ENCODE results near the gene PRR5L.

The PRR5L gene

DNA sequence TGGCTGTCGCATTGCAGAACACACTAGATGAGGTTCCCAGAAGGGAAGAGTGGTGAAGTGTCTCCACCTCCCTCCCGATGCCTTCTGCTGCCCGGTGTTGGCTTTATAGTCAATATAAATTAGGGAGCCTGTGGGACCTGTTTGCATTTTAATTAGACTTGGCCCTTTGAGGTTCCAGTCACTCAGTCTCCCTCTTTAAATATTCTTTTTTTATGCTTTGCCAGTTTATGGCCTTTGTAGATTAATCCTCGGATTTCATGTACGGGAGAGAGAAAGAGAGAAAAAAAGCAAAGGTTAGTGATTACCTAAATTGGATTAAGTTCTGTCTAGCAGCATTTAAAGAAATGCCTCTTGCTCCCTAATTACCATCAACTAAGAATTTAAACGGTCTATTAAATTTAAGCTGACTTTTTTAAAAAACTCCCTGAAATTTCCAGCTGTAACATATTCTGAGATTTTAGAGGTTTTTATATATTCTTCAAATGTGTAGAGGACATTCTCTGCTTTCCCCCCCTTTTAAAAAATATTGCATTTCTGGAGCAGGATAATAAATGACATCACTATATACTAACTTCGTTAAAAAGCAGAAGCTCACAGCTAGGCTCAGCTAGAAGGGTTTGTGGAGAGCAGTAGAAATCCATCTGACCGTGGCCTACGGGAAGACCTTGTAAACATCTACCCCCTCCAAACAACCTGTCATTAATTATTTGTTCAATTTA is 84.4 kb downstream of the PRR5L start:
- no peak for DNase-seq

DNA sequence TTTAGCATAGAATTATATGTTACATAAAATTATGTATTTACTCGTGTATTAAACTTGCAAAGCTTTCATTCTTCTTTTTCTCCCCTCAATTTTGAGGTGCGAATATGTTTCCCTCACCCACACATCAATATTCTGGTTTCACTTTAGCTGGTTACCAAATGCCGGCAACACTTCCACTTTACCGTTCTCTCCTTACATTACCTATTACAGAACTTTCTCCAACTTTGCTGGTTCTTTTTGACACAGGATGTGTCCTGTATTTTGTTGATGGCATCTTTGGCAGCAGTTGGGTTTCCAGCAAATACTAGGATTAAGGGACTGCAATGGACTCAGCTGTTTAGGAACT is 84.9 kb downstream of the PRR5L start:
- no peak for DNase-seq

DNA sequence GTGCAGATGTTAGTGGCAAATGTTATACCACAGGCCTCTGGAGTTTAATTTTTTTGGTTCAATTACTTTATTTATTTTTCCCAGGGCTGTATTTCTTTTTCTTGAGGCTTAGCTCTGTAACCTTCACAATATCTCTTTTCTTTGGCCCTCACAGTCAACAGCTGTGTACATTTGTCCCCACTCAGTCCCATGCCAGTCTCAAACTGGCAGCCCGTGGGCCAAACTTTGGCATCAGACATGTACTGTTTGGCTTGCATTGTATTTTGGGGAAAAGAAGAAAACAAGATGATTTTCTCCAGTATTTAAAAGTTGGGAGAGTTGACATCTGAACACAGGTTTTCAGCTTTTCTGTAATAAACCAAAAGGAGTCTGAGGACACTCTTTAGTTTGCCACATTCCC is 87.1 kb downstream of the PRR5L start:
- DNase-seq: no peak

DNA sequence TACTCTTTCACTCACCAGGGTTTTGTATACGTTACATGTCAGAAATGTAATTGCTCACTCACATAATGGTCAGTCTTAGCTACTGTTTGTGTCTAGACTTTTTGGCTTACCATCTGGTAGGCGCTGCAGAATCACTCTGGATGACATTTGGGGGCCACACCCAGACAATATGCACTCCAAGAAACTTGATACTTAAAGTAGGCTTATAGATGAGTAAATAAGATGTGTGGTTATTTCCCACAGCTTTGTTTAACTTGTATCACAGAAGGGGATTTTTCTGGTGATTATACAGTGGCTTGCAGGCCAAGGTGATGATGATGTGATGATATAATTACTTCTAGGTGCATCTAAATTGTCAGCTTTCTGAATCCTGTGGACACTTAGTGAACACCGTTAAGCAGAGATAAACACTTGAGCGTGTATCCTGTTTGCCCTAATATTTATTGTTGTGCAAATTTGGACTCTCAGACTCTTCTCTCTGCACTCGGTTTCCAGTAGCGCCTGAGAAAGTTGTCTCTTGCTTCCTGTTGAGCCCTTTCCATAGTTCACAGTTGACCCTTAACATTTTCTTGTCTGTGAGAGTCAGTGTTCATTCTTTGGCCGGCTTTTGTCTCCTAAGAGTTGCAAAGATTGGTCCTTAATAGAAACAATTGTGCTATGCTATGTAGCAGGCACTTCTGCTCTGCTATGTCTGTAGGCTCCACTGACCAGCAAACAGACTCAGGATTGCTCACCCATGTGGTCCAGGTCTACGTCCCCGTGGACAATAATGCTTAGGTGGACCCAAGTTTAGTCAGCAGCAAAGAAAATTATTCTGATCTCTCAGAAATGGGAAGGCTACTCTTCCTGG is 89.3 kb downstream of the PRR5L start:
- DNase-seq: peak; percentile 40

DNA sequence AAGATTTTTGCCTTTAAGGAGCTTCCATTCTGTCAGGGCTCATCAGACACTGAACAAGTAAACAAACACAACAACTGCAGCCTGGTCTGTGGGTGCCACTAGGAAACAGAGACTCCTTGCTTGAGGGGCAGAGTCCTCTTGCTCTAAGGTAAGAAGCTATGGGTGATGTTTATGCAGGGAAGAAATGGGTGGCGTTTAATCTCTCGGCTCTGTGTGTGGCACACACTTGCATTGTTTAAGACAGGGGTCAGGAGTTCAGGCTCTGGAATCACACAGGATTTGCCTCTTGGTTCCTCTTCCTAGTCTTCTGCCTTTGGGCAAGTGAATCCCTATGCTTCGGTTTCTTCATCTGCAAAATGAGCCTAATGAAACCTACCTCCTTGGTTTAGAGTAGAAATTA is 90.3 kb downstream of the PRR5L start:
- no peak for DNase-seq

DNA sequence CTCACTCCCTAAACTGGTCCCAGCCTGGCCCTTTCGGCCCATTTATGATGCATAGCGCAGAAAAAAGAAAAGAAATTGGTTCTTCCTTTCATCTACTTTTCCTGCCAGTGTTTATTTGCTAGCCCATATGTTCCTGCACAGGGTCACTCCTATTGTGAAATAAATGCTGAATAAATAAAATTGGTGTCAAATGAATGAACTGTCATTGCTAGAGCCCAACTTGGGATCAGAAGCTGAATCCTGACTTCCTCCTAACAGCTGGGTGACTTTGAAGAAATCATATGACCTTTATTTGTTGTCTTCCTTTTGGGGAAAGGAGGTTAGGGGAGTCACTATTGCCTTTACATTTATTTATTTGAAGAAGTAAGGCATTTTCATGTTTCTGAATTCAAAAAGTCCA is 92.0 kb downstream of the PRR5L start:
- no peak for DNase-seq

DNA sequence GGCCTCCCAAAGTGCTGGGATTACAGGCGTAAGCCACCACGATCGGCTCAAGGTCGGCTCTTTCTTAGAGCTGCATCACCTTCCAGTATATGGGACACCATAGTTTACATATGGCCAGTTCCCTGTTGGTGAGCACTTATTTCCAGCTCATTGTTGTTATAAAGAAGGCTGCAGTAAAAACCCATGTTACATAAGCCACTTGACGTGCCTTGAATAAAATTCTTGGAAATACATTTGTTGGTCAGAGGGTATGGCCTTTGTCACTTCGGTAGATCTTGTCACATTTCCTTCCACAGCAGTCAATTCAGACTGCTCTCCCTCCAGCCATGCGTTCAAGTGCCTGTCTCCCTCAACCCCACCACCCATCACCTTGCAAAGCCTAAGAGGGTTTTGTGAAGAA is 92.9 kb downstream of the PRR5L start:
- DNase-seq: no peak

DNA sequence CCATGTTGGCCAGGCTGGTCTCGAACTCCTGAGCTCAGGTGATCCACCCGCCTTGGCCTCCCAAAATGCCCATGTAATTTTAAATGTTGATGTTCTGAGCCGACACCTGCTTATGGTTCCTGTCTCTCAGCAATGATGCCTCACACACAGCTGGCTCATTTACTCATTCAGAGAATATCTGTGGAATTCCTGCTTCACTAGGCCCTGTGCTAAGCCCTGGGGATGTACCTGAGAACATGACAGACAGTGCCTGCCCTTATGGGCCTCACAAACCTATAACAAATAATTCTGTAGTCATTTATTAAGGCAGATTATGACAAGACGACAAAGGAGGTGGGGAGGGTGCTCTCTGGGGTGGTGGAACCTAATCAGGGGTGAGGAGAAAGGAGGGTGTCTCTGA is 93.7 kb downstream of the PRR5L start:
- DNase-seq: no peak

DNA sequence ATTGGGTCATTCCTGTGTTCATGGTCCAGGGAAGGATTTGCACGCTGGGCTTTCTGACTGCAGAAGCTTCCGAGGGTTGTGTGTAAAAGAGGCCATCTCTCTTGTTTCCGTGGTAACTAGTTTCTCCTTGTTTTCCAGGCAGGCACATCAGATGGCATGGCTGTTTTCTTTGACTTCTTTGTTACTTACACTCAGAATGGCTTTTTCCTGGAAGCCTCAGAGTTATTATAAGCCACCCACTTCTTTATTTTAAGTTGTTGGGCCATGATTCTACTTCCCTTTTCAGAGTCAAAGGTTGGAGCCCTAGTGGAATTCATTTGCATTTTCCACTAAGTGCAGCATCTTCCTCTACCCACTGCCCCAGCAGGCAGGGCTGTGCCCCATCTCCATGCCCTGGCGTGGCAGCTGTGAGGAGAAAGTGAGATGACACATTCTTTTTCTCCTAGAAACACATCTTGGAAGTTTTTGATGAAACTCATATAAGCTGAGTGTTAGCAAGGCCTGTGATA is 94.9 kb downstream of the PRR5L start:
- no peak for DNase-seq

DNA sequence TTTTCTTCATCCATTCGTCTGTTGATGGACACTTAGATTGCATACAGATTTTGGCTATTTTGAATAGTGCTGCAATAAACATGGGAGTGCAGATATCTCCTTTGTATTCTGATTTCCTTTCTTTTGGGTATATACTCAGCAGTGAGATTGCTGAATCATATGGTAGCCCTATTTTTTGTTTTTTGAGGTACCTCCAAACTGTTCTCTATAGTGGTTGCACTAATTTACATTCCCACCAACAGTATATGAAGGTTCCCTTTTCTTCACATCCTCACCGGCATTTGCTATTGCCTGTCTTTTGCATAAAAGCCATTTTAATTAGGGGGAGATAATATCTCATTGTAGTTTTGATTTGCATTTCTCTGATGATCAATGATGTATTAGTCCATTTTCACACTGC is 96.1 kb downstream of the PRR5L start:
- DNase-seq: no peak

DNA sequence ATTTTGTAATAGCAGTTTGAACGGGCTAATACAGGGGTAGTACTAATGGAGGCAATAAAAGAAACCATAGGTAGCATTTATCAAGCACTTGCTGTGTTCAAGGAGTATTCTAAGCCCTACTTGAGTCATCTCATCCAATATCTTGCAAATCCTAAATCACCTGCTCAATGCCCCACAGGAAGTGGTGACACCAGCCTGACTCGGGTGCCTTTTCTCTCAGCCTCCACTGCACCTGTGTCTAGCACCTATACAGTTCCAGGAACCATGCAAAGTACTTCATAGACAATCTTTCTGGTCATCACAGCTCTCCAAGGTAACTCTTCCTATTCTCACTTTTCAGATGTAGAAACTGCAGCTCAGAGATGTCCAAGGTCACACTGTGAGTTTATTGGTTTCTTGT is 98.0 kb downstream of the PRR5L start:
- DNase-seq: no peak

DNA sequence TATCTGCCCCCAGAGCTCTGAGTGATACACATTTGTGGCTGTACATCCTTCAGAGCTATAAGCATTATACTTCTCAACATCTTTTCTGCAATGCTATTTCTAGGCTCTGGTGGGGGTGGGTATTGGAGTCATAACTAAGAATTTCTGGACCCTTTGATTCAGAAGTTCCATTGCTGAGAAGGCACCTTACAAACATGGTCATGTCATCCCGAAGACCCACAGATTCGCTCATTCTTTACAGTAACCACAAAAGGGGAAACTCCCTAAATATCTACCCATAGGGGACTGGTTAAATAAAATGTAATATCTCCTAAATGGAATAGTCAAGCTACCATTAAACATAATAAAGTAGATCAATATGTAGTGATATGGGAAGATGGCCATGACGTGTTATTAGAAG is 98.8 kb downstream of the PRR5L start:
- no peak for DNase-seq

DNA sequence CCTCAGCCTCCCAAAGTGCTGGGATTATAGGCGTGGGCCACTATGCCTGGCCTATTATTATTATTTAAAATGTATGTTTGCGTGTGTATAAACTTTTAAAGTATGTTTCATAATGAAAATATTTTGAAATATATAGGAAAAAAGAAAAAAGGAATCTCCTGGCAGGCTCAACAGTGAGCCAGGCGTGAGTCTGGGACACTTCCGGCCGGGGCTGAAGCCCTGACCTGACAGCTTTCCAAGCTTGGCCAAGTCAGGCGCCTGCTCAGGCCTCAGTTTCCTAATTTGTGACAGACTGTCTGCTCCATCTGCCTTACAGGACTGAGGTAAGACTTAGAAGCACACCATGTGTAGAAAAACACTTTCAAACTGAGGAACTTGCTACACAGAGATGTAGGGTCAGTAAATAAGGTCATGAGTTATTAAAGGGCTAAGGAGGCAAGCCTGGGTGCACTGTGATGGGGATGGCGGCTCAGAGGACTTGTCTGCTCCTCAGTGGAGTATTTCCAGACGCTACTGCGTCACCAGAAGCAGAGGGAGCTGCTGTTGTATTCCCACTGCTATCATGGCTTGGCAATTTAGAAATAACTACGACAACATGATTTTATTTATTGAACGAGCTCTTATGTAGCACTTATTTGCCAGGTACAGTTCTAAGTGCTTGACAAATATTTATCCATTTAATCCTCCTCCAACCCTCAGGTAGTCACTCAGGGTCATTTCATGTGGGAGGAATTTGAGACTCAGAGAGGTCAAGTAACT is 100.1 kb downstream of the PRR5L start:
- DNase-seq: no peak

DNA sequence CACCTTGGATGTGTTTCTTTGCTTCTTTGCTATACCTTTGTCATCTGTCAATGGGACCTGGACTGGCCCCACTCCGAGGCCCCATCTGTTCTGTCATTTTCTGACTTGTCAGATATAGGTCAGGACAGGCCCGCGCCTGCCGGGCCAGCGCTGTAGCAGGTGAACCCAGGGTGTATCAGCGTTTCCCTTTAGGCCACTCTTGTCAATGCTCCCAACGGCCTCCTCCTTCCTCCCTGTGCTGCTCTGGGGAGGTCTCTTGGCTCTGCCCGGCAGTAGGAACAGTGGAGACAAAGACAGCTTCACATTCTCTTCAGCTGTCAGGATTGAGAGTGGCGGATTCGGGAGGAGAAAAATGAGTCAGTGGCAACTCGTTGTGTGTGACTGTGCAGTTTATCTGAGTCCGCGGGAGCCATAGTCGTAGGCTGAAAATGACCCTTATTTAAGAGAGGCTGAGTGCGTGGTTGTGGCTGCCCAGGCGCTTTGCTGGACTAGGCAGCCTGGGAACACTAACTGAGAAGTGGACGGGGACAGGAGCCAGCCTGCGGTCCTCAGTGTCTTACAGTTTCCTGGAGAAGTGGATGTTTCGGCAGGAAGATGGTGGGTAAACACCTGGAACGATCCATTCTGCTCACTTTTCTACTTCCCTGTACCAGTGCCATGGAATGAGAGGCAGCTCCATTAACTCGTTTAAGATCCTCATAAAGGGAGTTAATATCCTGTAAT is 102.3 kb downstream of the PRR5L start:
- DNase-seq: no peak

DNA sequence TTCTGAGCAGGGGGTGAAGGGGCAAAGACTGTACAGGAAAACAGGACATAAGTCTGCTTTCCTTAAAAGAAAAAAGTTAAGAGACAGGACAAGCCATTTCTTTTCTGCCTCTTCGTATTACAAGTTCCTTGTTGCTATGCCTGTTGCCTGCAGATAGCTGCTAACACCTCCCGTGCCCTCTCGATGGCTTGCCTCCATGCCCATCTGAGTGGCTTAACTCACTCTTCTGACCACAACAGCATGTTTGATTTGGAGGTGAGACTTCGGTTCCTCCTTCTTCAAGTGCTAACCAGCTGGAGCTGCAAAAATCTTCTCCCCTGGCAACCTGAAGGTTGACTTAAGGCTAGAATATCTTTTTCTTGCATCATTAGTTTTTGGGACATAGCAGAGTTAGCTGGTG is 103.1 kb downstream of the PRR5L start:
- DNase-seq: no peak

DNA sequence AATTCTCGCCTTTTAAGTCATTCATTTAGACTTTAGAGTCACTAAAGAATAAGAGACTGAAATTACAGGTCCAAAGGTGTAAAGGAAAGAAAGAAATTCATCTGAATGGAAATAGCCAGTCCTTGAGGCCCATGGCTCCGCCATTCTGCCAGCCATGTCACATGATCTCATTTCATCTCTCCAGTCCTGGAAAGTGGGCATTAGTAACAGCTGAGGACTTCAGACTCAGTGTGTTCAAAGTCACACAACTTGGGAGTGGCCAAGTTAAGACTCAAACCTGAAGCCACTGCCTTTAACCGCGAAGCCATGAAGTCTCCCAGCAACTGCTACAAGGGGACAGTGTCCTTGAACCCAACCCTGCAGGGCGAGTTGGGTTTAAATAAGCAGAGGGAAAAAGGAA is 103.7 kb downstream of the PRR5L start:
- no peak for DNase-seq

DNA sequence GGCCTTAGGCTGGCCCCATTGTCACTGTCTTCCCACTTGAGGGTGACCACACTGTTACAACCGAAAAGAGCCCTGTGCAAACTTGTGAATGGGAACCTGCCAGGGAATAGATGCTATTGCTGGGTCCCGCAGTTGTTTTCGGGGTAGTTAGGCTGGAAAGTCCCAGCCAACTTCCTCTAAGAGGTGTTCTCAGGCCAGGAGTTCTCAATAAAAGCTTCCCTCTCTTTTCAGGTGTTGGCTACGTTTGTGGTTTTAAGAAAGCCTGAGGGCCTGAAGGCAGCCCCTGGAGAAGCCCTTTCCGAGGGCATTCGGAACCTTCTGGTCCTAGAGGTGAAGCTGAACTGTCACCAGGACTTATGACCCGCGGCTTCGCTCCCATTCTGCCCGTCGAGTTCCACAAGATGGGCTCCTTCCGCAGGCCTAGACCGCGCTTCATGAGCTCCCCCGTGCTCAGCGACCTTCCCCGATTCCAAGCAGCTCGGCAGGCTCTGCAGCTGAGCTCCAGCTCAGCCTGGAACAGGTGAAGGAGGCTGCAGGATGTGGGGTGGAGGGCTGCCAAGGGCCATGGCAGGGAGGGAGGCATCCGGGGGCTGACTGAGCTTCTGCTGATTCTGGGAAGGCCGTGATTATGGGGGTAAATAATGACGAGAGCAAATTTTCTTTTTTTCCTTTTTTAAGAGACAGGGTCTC is 104.8 kb downstream of the PRR5L start:
- DNase-seq: no peak

DNA sequence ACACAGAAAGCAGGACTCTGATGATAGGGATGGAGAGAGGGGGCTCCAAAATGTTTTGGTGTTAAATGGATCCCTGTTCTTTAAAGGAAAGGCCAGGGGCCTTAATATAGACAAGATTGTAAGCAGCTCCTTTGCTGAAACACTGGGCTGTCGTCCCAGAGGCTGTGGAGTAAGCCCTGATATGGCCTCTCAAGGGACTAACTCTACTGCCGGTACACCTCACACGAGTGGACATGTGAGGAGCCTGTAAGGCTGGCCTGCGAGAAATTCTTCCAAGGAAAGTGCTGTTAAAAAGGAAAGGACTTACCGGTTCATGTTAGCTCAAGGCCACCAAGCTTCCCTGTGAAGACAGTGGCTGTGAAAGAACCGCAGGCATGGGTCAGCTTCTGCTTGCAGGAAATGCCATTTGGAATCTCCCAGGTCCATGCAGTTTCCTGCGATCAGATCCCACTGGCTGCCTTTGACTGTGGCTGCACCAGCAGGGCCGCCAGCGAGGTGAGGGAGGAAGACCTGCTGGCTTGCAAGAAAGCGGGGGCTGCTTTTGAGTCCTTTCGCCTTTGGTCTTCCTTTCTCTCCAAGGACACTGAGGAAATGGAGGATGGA is 106.6 kb downstream of the PRR5L start:
- DNase-seq: no peak

DNA sequence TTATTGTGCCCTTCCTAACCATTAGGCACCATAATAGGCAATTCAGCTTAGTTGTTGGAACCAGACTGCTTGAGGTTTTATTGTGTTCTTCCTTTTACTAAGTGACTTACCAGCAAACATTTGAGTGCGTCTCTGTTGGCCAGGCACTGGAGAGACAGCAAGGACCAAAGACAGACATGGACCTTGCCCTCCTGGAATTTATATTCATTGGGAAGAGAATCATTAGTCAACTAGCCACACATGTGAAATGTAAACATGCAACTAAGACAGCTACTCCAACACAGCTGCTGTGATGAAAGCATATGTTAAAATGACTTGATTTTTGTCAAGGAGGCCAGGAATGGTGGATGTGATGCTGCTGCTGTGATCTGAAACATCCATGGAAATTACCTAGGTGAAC is 107.6 kb downstream of the PRR5L start:
- DNase-seq: no peak

DNA sequence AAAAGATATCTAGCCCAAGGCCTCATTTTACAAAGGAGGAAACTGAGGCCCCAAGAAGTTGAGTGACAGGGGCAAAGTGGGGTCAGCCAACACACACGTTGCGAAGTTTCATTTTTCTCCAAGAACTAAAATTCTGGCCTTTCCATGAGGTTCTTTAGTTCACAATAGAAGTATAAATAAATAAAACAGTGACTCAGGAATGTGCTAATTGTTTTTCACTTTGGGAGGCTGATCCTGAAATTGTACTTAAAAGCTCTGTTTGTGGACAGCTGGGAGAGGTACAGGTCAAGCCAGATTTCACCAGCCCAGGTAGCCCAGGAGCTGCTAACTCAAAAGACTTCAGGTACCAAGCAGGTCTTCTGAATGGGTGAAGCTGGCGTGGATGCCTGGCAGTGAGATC is 108.7 kb downstream of the PRR5L start:
- no peak for DNase-seq

DNA sequence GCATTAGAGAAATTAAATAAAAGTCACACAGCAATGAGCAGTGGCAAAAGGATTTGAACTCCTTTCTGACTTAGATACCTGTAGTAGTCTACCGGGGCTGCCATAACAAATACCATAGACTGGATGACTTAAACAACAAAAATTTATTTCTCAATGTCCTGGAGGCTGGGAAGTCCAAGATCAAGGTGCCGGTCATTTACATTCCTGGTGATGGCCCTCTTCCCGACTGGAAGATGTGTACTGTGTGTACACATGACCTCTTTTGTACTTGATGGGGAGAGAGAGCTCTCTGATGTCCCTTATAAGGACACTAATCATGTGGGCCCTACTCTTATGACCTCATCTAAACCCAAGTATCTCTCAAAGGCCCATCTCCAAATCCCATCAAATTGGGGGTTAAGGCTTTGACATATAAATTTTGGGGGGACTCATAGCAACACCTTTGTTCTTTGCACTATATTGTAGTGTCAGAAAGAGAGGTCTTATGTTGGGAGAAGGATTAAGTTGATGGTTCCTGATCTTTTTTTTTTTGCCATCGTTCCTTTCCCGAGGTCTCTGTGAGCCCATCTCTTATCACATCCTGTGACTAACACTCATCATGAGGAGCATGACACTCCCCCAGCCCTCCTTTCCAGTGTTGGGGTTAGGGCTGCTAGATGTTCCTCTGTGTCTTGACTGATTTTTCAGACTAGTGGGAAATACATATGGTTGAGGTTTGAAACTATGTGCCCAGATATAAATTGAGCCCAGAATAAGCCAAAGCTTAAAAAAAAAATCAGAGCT is 109.7 kb downstream of the PRR5L start:
- DNase-seq: no peak
